Dermis blood vessel endothelial cell (primary cell): ENCODE measurements around the gene P2RX2. TPM values are rescaled to one million over a fixed set of nuclear protein-coding genes. Genes with fewer than 3 reads are reported as not detected.

Experiments used
- DNase-seq: peaks from one replicate; pipeline ENCODE4 v3.0.0; 2010
- total RNA-seq: library from RNA; depleted of rRNA; stranded (reverse); fragments of >200 nt; gene quantifications from 2 replicates; pipeline ENCODE4 v1.2.3, GENCODE V29; 2014

The P2RX2 gene
- total RNA-seq, 1 donor from 2014 or later, result 0.17 TPM

- DNase-seq, result peak; percentile 26
Observed at GRCh38 chr12:132603240-132604150, 15.1 kb upstream of the P2RX2 start.

GRCh38 chr12:132604151-132604618, 14.4 kb upstream of the P2RX2 start:
- DNase-seq, result peak; percentile 75

GRCh38 chr12:132604668-132605441, 13.7 kb upstream of the P2RX2 start:
- DNase-seq, result no peak

GRCh38 chr12:132605892-132606291, 12.7 kb upstream of the P2RX2 start:
- no peak for DNase-seq

GRCh38 chr12:132606466-132606865, 12.1 kb upstream of the P2RX2 start:
- no peak for DNase-seq

- DNase-seq, result no peak
Observed at GRCh38 chr12:132606927-132607326, 11.6 kb upstream of the P2RX2 start.

- peak; percentile 51 for DNase-seq
Observed at GRCh38 chr12:132608231-132609171, 10.1 kb upstream of the P2RX2 start.

- peak; percentile 41 for DNase-seq
Observed at GRCh38 chr12:132610051-132610759, 8.4 kb upstream of the P2RX2 start, which contains the start of gene LRCOL1. TSS of gene LRCOL1 (minus strand) at chr12:132610582. CDS start at chr12:132606251, 4,331 bp downstream.

- no peak for DNase-seq
Observed at GRCh38 chr12:132610866-132611602, 7.5 kb upstream of the P2RX2 start.

- no peak for DNase-seq
Observed at GRCh38 chr12:132611620-132612019, 7.0 kb upstream of the P2RX2 start.

- DNase-seq, result no peak
Observed at GRCh38 chr12:132614029-132614428, 4.5 kb upstream of the P2RX2 start.

- DNase-seq, result peak; percentile 93
Observed at GRCh38 chr12:132614861-132615578, 3.6 kb upstream of the P2RX2 start.

GRCh38 chr12:132615579-132616038, 3.0 kb upstream of the P2RX2 start:
- DNase-seq, result no peak

GRCh38 chr12:132617135-132617701, 1.4 kb upstream of the P2RX2 start:
- DNase-seq, result no peak

- DNase-seq, result no peak
Observed at GRCh38 chr12:132617822-132618682, 524 bp upstream of the P2RX2 start.

- DNase-seq, result no peak
Observed at GRCh38 chr12:132619071-132619385, 452 bp downstream of the P2RX2 start.

GRCh38 chr12:132619386-132620112, 973 bp downstream of the P2RX2 start:
- DNase-seq, result no peak
